ENCODE measurements around the gene CCDC40. TPM values are rescaled to one million over a fixed set of nuclear protein-coding genes. Genes with fewer than 3 reads are reported as not detected.

Gene CCDC40
- total RNA-seq, 1 donor from 2014 or later = 9.0 TPM

- DNase-seq (ENCODE audit: low spot score) = no peak
- intact Hi-C loops (cut with DNase I) = no loop called here
These were observed 23.4 kb upstream of the CCDC40 start for GRCh38 chr17:80012765-80013741.

DNA sequence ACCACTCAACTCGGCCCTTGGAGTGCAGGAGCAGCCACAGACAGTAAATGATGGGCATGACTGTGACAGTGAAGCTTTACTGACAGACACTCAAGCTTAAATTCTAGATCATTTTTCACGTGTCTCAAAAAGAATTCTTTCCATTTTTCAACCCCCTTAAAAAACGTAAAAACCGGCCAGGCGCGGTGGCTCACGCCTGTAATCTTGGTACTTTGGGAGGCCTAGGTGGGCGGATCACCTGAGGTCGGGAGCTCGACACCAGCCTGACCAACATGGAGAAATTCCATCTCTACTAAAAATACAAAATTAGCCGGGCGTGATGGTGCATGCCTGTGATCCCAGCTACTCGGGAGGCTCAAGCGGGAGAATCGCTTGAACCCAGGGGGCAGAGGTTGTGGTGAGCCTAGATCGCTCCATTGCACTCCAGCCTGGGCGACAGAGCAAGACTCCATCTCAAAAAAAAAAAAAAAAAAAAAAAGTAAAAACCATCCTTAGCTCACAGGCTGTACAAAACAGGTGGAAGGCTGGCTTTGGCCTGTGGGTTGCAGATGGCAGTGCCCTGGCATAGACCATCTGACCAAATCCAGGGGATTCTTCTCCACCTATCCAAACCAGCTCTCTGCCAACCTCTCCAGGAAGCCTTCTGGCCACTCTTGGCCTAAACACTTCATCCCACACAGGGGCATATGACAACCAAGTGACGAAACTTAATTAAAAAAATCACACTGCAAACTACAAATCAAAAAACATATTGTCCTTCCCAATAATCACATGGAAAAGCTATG lies 19.0 kb upstream of the CCDC40 start:
- intact Hi-C loops (cut with DNase I) = no loop called here
- DNase-seq (ENCODE audit: low spot score) = no peak

DNA sequence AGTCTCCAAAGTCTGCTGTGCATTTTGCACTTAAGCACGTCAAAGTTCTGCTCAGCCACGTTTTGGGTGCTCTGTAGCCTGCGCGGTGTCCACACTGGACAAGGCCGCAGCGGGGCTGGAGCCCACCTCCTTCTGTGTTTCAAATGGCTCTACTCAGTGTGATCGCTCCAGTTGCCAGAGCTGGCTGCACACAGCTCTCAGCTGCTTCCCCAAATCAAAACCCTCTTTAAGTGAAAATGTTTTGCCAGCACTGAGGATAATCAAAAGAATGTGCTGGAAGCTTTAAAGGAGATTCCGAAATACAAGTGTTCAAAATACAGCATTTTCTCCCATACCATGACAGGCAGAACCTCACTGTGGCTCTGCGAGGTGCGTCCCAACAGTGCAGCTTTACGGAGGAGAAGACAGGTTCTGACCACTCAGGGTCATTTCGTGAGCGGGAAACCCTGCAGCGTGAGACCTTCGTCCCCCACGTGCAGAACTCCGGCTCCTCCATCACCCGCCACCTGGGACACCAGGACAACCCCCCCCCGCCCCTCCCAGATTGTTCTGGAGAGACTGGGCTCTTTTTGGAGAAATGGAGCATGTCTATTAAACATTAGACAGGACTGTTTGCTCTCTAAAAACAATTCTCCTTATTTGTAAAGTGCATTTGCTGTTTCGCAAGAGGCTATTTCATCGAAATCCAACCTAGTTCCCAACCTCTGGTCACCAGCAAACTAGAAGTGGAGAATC lies 17.4 kb upstream of the CCDC40 start:
- DNase-seq (ENCODE audit: low spot score) = no peak
- intact Hi-C loops (cut with DNase I) = no loop called here

GRCh38 chr17:80021600-80021999 lies 14.8 kb upstream of the CCDC40 start:
- no peak for DNase-seq (ENCODE audit: low spot score)
- intact Hi-C loops (cut with DNase I) = no loop called here

DNA sequence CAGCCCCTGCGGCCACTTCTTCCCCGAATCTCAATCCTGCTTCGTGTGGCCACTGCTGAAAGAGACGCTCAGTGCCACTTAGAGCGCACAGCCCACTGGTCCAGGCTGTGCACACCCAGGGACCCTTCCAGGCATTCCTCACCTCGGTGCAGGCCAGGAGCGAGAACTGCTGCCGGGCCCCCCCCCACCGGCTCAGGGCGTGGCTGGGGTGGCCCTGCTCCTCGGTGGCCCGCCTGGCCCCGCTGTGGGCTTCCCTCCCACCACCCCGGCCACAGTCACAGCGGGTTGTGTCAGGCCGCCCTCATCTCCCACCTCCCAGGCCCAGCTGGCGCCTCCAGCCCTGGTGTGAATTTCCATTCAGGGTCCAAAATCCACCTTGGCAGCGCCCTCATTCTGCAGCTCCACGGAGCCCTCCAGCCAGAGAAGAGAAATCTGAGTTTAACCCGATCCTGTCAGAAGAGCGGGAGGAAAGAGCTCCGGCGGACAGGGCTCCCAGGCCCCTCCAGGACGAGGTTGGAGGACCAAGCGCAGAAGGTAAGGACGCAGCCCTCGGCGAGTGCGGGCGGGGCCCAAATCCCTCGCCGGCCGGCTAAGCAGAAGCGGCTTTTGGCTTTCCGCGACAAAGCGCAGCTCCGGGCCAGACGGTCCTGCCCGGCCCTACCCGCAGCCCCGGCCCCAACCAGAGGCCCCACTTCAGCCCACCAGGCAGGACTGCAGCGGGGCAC lies 12.8 kb upstream of the CCDC40 start:
- intact Hi-C loops (cut with DNase I) = no loop called here
- no peak for DNase-seq (ENCODE audit: low spot score)

DNA sequence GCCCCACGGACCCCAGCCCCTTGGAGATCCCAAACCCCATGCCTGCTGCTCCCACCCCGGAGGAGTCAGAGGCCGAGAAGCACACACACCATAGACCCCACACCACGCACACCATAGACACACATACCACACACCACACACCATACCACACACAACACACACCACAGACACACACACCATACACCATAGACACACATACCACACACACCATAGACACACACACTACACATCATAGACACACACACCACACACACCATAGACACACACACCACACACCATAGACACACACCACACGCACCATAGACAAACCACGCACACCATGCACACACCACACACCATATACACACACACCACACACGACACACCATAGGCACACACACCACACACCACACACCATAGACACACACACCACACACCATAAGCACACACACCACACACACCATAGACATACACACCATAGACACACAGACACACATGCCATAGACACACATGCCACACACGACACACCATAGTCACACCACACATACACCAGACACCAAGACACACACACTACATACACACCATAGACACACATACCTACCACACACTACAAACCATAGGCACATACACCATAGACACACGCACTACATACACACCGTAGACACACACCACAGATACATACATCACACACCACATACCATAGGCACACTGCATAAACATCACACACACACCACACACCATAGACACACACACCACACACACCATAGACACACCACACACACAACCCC lies 12.1 kb upstream of the CCDC40 start:
- intact Hi-C loops (cut with DNase I) = no loop called here
- no peak for DNase-seq (ENCODE audit: low spot score)

DNA sequence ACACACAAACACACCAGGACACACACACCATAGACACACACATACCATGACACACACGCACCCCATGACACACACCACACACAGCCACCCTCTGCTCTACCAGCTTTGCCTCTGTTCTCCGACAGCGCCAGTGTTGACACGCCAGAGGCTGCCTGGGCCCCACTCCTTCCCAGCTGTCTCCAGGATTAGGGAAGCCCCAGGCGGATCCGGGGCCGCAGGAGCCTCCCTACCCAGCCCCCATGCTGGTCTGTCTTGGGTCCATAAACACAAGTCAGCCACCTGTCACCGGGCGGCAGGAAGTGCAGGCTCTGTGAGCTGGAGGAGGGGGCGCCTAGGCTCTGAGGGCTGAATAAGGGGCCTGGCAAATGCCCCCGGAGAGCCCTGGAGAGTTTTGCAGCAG lies 11.3 kb upstream of the CCDC40 start:
- intact Hi-C loops (cut with DNase I) = no loop called here
- DNase-seq (ENCODE audit: low spot score) = no peak

DNA sequence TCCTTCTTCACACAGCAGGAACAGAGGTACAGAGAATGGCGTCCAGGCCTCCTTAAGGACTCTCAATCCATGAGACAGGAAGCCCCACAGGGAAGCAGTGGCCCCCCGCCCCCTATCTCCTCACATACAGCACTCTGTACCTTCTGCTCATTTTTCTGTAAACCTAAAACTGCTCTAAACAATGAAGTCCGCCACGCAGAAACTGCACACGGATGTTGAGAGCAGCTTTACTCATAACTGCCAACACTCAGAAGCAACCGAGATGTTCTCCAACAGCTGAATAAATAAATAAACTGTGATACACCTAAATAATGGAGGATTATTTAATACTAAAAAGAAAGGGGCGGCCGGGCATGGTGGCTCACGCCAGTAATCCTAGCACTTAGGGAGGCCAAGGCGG lies 10.6 kb upstream of the CCDC40 start:
- DNase-seq (ENCODE audit: low spot score) = no peak
- intact Hi-C loops (cut with DNase I) = no loop called here

GRCh38 chr17:80026359-80027042 lies 9.9 kb upstream of the CCDC40 start:
- DNase-seq (ENCODE audit: low spot score) = no peak
- intact Hi-C loops (cut with DNase I) = no loop called here

DNA sequence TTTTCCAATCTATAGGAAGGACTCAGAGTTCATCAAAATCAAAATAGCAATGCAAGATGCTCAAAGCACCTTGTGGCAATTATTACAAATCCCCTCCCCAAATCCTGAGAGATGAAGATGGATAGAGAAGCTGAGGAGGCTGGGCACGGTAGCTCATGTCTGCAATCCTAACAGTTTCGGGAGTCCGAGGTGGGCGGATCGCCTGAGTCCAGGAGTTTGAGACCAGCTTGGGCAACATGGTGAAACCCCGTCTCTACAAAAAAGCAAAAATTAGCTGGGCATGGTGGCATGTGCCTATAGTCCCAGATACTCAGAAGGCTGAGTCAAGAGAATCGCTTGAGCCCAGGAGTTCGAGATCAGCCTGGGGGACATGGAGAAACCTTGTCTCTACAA lies 9.4 kb upstream of the CCDC40 start:
- no peak for DNase-seq (ENCODE audit: low spot score)
- intact Hi-C loops (cut with DNase I) = no loop called here

DNA sequence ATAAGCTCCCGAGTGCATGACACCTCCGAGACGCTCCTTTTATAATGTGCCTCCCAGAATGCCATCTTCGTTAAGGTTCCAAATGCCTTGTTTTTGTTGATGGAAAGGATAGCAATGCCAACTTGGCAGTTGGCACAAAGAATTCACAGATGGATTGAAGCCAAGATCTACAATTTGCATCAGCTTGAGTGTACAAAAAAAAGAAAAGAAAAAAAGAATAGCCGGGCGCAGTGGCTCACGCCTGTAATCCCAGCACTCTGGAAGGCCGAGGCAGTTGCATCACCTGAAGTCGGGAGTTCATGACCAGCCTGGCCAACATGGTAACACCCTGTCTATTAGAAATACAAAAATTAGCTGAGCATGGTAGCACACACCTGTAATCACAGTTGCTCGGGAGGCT lies 8.4 kb upstream of the CCDC40 start:
- intact Hi-C loops (cut with DNase I) = no loop called here
- no peak for DNase-seq (ENCODE audit: low spot score)

DNA sequence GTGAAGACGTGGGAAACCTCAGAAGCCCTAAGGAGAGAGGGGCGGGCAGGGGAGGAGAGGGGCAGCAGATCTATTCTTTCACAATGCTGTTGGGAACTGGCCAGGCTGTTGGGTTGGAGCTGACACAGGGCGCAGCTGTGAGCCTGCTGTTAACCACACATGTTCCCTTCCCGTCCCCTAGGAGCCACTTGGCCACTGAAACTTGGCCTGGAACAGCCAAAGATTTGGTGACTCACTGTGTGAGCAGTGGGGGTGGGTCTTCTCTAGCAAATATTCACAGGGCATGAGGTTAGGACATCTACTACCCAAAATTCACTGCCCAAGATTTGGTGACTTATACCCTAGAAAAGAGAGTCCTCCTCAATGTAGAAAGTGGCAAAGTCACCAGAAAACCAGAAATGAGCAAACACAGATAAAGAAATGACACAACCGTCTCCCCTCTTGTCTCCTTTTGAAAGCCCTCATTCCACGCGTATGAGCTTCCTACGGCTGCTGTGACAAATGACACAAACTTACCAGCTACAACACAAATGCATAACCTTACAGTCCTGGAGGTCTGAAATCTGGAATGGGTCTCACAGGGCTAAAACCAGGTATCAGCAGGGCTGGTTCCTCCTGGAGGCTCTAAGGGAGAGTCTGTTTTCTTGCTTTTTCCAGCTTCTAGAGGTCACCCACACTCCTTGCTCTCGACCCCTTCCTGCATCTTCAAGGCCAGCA lies 7.0 kb upstream of the CCDC40 start:
- no peak for DNase-seq (ENCODE audit: low spot score)
- intact Hi-C loops (cut with DNase I) = no loop called here

DNA sequence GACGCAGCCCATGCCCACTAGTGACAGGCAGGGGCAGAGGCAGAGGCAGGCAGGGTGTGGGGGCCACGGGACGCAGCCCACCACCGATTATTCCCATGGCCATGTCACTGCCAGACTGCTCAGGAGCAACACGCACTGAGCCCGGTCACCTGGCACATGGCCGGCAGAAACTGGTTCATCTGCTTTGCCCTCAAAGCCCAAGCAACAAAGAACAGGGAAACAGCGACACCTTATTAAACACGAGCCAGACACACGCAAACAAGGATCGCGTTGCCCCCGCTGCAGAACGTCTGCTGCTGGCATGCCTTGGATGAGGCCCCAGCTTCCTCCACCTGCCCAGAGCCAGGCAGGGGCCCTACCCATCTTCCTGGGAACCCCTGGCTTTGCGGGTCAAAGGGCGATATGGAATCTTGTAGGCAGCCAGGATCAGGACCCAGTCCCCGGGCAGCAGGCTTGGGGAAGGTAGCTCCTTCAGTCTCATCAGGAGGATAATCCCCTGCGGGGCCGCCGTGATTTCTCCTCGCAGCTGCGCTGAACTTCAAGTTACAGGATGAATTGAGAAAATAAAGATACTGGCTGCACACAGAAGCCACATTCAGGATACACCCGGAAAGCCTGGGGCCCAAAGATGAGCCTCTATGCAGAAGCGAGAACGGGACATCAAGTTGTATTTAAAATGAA lies 5.6 kb upstream of the CCDC40 start:
- intact Hi-C loops (cut with DNase I) = no loop called here
- DNase-seq (ENCODE audit: low spot score) = no peak

- DNase-seq (ENCODE audit: low spot score) = no peak
- intact Hi-C loops (cut with DNase I) = no loop called here
These were observed 4.6 kb upstream of the CCDC40 start for GRCh38 chr17:80031691-80032430.

DNA sequence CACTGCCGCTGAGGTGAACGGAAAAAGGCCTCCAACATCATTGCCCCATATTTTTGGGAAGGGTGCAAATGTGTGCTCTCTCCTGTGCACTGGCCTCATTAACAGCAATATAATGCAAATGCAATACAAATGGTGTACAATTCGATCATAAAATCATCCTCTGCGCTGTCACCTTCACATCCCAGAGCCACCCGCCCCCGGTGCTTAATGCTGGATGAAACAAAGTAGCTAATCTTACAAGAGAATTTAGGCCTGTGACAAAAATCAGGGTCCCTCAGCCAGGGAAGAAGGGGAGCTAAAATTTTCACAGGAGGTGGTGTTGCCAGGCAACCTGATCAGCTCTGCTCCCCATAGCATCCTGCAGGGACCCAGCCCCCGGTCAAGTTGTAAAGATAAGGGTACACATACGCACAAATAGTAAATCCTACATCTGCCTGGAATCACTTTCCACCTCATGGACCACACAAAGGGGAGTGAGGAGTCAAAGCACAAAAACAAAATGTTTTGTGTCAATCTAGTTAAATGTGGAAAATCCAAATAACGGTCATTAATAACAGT lies 3.7 kb upstream of the CCDC40 start:
- intact Hi-C loops (cut with DNase I) = no loop called here
- DNase-seq (ENCODE audit: low spot score) = no peak

DNA sequence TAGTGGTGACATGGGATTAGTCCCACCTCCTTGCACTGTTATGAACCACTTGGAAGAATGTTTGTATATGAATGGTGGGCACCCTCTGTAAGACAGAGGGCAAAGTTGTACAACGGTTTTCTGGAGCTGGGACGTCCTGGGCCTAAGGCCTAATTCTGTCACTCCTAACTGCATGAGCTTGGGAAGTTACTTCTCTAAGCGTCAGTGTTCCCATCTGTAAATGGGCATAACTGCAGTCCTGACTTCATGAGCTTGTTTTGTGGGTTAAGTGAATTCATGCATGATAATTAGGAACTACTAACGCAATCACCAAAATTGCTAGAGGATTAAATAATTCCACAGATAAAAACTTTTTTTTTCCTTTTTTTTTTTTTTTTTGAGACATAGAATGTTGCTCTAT lies 2.6 kb upstream of the CCDC40 start:
- no peak for DNase-seq (ENCODE audit: low spot score)
- intact Hi-C loops (cut with DNase I) = no loop called here

Measured in cardiac septum (tissue), 1 donor.